Activated CD4-positive, alpha-beta T cell treated with anti-CD3 and anti-CD28 coated beads, Interleukin-2, amount 10 ng/mL, durations not matched to agents 7 days and 5 days (primary cell): ENCODE measurements around the gene PODXL2. TPM values are rescaled to one million over a fixed set of nuclear protein-coding genes. Genes with fewer than 3 reads are reported as not detected.
"Not testable (repeated sequence)": the region's sequence is repeated elsewhere in the genome, so short reads cannot be mapped to it uniquely, and the experiment has no call there.

Source experiments
- CTCF ChIA-PET: fragments of 350-600 bp; sonication (Branson Sonifier 250); formaldehyde crosslinking; loops from one replicate; lab custom pipeline; 2021; ENCODE audit warnings: antibody characterized with exemption; lab: Charles Lee
- POLR2A ChIA-PET: fragments of 350-600 bp; sonication (Branson Sonifier 250); formaldehyde crosslinking; loops from one replicate; lab custom pipeline; 2021; ENCODE audit warnings: antibody characterized with exemption; lab: Charles Lee
- DNase-seq: peaks from one replicate; pipeline ENCODE4 v3.0.0-alpha.2; 2020
- H3K27ac Mint-ChIP-seq: one replicate; pipeline ENCODE4 v1.8.0; 2021; ENCODE audit warnings: mild to moderate bottlenecking, moderate library complexity, mixed read lengths
- H3K27me3 Mint-ChIP-seq: one replicate; pipeline ENCODE4 v1.8.0; 2021; ENCODE audit warnings: mixed read lengths
- H3K36me3 Mint-ChIP-seq: one replicate; pipeline ENCODE4 v1.8.0; 2021; ENCODE audit warnings: low read depth, mixed read lengths
- H3K4me1 Mint-ChIP-seq: one replicate; pipeline ENCODE4 v1.8.0; 2021; ENCODE audit warnings: mixed read lengths
- H3K4me3 Mint-ChIP-seq: one replicate; pipeline ENCODE4 v1.8.0; 2021; ENCODE audit warnings: mild to moderate bottlenecking, moderate library complexity, mixed read lengths
- H3K9me3 Mint-ChIP-seq: one replicate; pipeline ENCODE4 v1.8.0; 2021; ENCODE audit warnings: mixed read lengths
- total RNA-seq, 2 experiments: library from RNA; stranded (reverse); gene quantifications; one replicate each; pipeline ENCODE4 v1.2.3, GENCODE V29; 2021

The PODXL2 gene
- total RNA-seq, 2 experiments from 2014 or later, result 2.7 to 2.9 TPM

DNA sequence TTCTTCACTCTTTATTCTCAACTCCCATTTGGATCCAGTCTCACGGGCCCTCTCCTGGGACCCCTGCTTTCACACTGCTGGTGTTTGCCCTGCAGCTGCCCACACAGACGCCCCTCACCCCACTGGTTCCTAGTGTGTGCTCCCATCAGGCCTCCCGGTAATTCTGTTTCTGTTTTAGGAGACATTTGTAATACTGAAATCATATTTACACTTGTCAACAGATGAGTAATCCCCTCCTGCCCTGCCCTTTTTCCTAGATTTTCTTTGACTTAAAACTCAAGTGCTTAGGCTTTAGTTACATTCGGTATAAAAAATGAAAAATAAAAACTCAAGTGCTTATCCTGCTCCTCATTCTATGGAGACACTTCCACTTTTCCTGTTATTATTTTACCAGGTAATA is 25.4 kb downstream of the PODXL2 start:
- DNase-seq, result no peak
- CTCF ChIA-PET, result no interaction called here
- H3K27ac Mint-ChIP-seq, result no peak overlapping the region
- no peaks in the 10 kb centered on the region for H3K4me1 Mint-ChIP-seq
- no peaks in the 10 kb centered on the region for H3K9me3 Mint-ChIP-seq
- H3K27me3 Mint-ChIP-seq, result peaks cover 9% of the 10 kb centered on the region
- H3K4me3 Mint-ChIP-seq, result no peak overlapping the region
- H3K36me3 Mint-ChIP-seq, result no peaks in the 10 kb centered on the region
- POLR2A ChIA-PET, result no interaction called here

DNA sequence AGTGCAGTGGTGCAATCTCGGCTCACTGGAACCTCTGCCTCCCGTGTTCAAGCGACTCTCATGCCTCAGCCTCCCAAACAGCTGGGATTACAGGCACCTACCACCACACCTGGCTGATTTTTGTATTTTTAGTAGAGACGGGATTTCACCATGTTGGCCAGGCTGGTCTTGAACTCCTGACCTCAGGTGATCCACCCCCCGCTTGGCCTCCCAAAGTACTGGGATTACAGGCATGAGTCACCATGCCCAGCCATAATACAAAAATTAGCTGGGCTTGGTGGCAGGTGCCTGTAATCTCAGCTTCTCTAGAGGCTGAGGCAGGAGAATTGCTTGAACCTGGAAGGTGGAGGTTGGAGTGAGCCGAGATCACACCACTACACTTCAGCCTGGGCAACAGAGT is 26.0 kb downstream of the PODXL2 start:
- H3K4me1 Mint-ChIP-seq, DNase-seq, H3K4me3 Mint-ChIP-seq, H3K9me3 Mint-ChIP-seq, POLR2A ChIA-PET, H3K36me3 Mint-ChIP-seq, H3K27me3 Mint-ChIP-seq, CTCF ChIA-PET, H3K27ac Mint-ChIP-seq: not testable (repeated sequence)

DNA sequence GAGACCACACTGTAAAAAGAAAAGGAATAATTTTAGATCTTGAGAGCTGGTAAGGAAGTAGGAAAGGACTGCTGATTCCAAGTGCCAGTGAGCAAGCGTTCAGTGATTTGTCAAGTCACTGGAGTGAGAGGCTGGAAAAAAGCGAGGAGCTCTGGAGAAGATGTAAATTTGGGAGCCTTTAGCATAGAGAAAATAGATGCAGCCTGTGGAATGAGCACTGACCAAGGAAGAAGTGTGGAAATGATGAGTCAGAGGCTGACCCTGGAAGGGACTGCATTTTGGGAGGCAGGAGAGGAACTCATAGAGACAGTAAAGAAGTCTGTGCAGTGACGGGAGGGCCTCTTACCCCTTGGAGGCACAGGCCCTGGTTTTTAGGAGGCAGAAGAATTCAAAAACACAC is 26.7 kb downstream of the PODXL2 start:
- no peak for DNase-seq
- ChIA-PET CTCF (no interaction called here), POLR2A (no interaction called here)
- no peaks in the 10 kb centered on the region for H3K36me3 Mint-ChIP-seq
- no peaks in the 10 kb centered on the region for H3K9me3 Mint-ChIP-seq
- H3K27me3 Mint-ChIP-seq, result peaks cover 9% of the 10 kb centered on the region
- H3K4me1 Mint-ChIP-seq, result no peaks in the 10 kb centered on the region
- no peak overlapping the region for H3K27ac Mint-ChIP-seq
- H3K4me3 Mint-ChIP-seq, result no peak overlapping the region

DNA sequence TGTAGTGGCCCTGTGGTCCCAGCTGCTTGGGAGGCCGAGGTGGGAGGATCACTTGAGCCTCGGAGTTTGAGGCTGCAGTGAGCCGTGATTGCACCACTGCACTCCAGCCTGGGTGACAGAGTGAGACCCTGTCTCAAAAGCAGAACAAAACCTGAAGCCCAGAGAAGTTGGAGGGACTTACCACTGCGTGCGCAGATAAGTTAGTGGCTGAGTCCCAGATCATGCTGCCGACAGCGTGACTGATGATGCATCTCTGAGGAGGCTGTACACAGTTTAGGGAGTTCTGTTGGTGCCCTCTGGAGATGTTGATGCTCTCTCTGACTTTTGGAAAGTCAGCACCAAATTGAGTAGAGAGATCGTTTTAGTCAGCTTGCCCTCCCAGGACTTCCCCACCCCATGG is 27.9 kb downstream of the PODXL2 start:
- H3K4me1 Mint-ChIP-seq, result no peaks in the 10 kb centered on the region

DNA sequence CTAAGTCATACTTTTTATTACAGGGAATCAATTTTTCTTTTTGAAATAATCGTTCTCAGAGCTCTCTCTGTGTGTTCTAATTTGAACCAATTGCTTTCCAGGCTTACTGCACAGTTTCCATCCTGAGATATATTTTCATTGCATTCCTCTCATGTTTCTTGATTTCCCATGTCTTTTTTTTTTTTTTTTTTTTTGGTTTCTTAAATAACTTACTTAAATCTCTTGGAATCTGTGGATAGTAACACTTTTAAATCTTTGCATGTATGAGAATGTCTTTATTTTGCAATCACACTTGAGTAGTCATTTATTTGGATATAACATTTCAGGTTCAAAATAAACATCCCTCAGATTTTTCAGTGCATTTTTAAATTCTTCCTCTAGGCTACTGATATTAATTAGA is 29.2 kb downstream of the PODXL2 start:
- Mint-ChIP-seq H3K36me3 (no peaks in the 10 kb centered on the region), H3K4me3 (no peak overlapping the region), H3K4me1 (no peaks in the 10 kb centered on the region), H3K9me3 (no peaks in the 10 kb centered on the region), H3K27me3 (peaks cover 9% of the 10 kb centered on the region), H3K27ac (no peak overlapping the region)
- ChIA-PET POLR2A (no interaction called here), CTCF (interaction anchor here (1.4 kb wide), 1 partner anchor 12 kb away, joined by 3 read pairs; no protein-coding TSS in a partner anchor)
- DNase-seq, result no peak

More for the DNA sequence above, 27.9 kb downstream of the PODXL2 start:
- Mint-ChIP-seq H3K27ac (no peak overlapping the region), H3K9me3 (no peaks in the 10 kb centered on the region), H3K36me3 (no peaks in the 10 kb centered on the region), H3K27me3 (peaks cover 9% of the 10 kb centered on the region), H3K4me3 (no peak overlapping the region)
- CTCF ChIA-PET, result no interaction called here
- POLR2A ChIA-PET, result no interaction called here
- no peak for DNase-seq

DNA sequence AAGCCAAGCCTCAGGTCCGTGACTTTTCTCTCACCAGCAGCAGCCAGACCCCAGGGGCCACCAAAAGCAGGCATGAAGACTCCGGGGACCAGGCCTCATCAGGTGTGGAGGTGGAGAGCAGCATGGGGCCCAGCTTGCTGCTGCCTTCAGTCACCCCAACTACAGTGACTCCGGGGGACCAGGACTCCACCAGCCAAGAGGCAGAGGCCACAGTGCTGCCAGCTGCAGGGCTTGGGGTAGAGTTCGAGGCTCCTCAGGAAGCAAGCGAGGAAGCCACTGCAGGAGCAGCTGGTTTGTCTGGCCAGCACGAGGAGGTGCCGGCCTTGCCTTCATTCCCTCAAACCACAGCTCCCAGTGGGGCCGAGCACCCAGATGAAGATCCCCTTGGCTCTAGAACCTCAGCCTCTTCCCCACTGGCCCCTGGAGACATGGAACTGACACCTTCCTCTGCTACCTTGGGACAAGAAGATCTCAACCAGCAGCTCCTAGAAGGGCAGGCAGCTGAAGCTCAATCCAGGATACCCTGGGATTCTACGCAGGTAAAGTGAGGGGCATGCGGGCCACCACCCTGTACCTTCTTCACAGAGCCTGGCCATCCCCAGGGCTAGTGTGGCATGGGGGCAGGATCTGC is 31.8 kb downstream of the PODXL2 start:
- Mint-ChIP-seq H3K4me1 (no peaks in the 10 kb centered on the region), H3K27ac (no peak overlapping the region), H3K36me3 (no peaks in the 10 kb centered on the region), H3K9me3 (no peaks in the 10 kb centered on the region), H3K4me3 (no peak overlapping the region), H3K27me3 (peaks cover 9% of the 10 kb centered on the region)
- DNase-seq, result no peak
- ChIA-PET CTCF (interaction anchor here (0.6 kb wide), 1 partner anchor 8 kb away, joined by 3 read pairs; no protein-coding TSS in a partner anchor), POLR2A (no interaction called here)

DNA sequence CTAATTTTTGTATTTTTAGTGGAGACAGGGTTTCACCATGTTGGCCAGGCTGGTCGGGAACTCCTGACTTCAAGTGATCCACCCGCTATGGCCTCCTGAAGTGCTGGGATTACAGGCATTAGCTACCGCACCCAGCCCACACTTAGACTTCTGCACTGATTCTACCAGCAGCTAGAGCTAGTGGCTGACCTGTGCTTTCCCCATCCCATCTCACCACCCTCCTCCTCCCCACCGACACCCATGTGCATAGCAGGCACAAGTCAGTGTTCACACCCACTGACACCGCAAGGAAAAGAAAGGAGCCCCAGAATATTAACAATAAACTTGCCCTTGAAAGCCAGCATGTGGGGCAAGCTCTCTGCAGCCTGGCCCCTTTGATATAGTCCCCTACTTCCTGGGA is 32.6 kb downstream of the PODXL2 start:
- no peaks in the 10 kb centered on the region for H3K9me3 Mint-ChIP-seq
- peaks cover 9% of the 10 kb centered on the region for H3K27me3 Mint-ChIP-seq
- DNase-seq, result no peak
- H3K4me1 Mint-ChIP-seq, result no peaks in the 10 kb centered on the region
- no peak overlapping the region for H3K27ac Mint-ChIP-seq
- CTCF ChIA-PET, result no interaction called here
- no peaks in the 10 kb centered on the region for H3K36me3 Mint-ChIP-seq
- POLR2A ChIA-PET, result no interaction called here
- no peak overlapping the region for H3K4me3 Mint-ChIP-seq

DNA sequence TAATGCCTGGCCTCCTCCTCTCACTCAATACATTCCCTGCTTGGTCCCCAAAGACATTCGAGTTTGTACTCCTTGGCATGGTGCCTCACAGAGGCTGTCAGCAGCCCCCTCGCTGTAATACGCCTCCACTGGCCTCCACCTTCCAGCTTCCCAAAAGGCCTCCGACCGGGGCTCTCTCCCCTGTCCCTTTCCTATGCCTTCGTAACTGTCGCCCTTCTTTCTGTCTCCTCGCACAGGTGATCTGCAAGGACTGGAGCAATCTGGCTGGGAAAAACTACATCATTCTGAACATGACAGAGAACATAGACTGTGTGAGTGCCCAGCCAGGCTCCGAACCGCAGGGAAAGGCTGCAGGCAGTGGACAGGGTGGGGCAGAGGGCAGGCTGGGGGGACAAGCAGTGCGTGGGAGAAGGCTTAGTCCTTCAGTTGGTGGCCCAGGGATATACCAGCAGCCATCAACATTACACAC is 33.0 kb downstream of the PODXL2 start:
- ChIA-PET CTCF (interaction anchor here (1.0 kb wide), 1 partner anchor 12 kb away, joined by 3 read pairs; no protein-coding TSS in a partner anchor), POLR2A (no interaction called here)
- H3K9me3 Mint-ChIP-seq, result no peaks in the 10 kb centered on the region
- H3K27ac Mint-ChIP-seq, result no peak overlapping the region
- H3K27me3 Mint-ChIP-seq, result peaks cover 9% of the 10 kb centered on the region
- H3K36me3 Mint-ChIP-seq, result no peaks in the 10 kb centered on the region
- DNase-seq, result no peak
- no peaks in the 10 kb centered on the region for H3K4me1 Mint-ChIP-seq
- no peak overlapping the region for H3K4me3 Mint-ChIP-seq

DNA sequence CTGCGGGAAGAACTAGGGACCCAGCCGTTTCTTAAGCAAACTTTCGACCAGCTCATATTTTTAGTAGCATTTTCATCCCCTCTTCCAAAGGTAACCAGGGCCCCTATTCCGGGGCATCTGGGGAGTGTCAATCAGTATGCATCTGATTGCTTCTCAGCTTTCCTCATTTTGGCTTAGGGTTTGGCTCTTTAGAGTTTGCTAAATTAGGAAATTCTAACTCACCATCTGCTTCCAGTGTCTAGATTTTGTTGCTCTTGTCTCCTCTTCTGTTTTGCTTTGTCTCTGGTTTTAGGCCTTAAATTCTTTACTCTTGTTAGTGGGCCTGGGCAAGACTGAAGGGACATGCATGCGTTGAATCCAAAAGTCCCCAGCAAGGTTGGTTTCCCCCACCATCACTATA is 34.2 kb downstream of the PODXL2 start:
- Mint-ChIP-seq H3K27ac (no peak overlapping the region), H3K4me3 (no peak overlapping the region), H3K36me3 (no peaks in the 10 kb centered on the region), H3K9me3 (no peaks in the 10 kb centered on the region), H3K4me1 (no peaks in the 10 kb centered on the region), H3K27me3 (peaks cover 6% of the 10 kb centered on the region)
- POLR2A ChIA-PET, result no interaction called here
- no peak for DNase-seq
- CTCF ChIA-PET, result interaction anchor here (1.0 to 1.5 kb wide), 3 partner anchors 10 to 13 kb away, joined by 3 read pairs; no protein-coding TSS in a partner anchor

DNA sequence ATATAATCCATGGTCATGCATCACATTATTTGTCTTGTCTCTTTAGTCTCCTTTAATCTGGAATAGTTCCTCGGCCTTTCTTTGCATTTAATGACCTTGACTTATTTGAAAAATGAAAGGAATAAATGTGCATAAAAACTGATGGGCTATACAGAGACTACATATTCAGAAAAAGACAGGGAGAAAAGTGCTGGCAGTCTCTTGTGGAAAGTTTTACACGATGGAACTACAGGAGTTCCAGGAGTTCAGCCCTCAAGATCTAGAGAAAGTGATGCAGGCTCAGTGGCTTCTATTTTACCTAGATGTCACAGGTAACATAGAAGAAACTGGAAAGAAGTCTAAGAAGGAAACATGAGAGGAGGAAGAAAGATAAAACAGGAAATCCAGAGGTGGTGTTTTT is 36.2 kb downstream of the PODXL2 start:
- no peak for DNase-seq
- Mint-ChIP-seq H3K9me3 (no peaks in the 10 kb centered on the region), H3K4me1 (no peaks in the 10 kb centered on the region), H3K36me3 (no peaks in the 10 kb centered on the region), H3K4me3 (no peak overlapping the region), H3K27ac (no peak overlapping the region), H3K27me3 (no peaks in the 10 kb centered on the region)
- ChIA-PET POLR2A (no interaction called here), CTCF (no interaction called here)

DNA sequence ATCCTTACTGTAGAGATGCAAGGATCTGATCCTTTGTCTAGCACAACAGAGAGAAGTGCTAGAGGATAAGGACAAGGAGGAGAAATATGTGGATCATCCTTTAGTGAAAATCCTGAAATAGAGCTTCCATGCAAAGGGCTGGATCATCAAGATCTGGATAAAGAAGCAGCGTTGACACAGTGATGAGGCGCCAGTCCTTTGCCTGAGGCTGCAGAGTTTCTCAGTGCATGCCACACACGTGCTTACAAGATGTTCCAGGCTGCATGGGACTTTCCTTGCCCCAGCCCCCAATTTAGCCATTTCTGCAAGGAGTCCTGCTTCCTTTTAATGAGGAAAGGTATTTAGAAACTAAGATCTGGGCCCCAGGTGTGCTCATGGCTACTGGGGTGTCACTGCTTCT is 36.6 kb downstream of the PODXL2 start:
- Mint-ChIP-seq H3K4me3 (no peak overlapping the region), H3K4me1 (no peaks in the 10 kb centered on the region), H3K27ac (no peak overlapping the region), H3K27me3 (no peaks in the 10 kb centered on the region), H3K36me3 (no peaks in the 10 kb centered on the region), H3K9me3 (no peaks in the 10 kb centered on the region)
- ChIA-PET POLR2A (no interaction called here), CTCF (no interaction called here)
- no peak for DNase-seq

DNA sequence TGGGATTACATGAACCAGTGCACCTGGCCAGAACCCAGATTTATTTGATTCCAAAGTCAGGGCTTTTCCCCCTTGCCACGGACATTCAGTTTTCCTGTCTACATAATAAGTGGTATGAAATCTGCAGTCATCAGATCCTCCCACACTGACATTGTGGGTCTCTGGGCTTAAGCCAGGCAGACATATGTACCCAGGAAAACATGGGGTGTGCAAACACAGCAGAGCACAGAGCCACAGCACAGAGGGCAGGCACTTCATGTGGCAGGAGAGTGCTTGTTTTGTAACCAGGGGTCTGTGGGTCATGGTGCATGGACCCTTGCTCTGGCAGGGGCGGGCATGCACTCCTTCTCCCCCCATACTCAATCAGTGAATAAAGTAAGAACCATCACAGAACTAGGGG is 37.7 kb downstream of the PODXL2 start:
- Mint-ChIP-seq H3K4me3 (no peak overlapping the region), H3K4me1 (peaks cover 8% of the 10 kb centered on the region), H3K36me3 (no peaks in the 10 kb centered on the region), H3K9me3 (no peaks in the 10 kb centered on the region), H3K27ac (no peak overlapping the region), H3K27me3 (no peaks in the 10 kb centered on the region)
- ChIA-PET CTCF (no interaction called here), POLR2A (no interaction called here)
- DNase-seq, result no peak

DNA sequence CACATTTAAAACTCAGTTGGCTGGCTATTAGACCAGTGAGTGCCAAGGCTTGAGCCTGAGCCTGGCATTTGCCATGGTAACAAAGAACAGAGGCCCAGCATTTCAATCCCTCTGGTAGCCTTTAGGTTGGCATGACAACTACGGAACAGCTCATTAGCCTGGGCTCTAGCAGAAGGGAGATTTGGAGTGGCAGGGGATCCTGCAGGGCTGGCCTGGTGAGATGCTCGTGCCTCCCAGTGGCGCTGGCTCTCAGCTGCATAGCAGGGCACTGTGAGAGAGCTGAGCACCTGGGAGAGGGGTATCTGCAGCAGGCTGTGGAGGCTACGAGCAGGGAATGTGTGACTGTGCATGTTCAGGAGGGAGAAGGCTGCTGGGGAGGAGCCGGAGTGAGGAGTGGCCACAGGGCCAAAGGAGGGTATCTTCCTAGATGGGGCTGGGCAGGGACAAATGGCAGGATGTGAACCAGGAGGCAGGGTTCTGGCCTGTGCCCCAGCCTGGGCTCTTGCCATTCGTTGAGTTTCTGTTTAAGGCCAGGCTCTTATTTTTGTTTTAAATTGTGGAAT is 38.2 kb downstream of the PODXL2 start:
- H3K4me3 Mint-ChIP-seq, result no peak overlapping the region
- H3K36me3 Mint-ChIP-seq, result no peaks in the 10 kb centered on the region
- ChIA-PET CTCF (no interaction called here), POLR2A (no interaction called here)
- H3K9me3 Mint-ChIP-seq, result no peaks in the 10 kb centered on the region
- no peak overlapping the region for H3K27ac Mint-ChIP-seq
- H3K27me3 Mint-ChIP-seq, result no peaks in the 10 kb centered on the region
- H3K4me1 Mint-ChIP-seq, result peaks cover 8% of the 10 kb centered on the region
- DNase-seq, result no peak

DNA sequence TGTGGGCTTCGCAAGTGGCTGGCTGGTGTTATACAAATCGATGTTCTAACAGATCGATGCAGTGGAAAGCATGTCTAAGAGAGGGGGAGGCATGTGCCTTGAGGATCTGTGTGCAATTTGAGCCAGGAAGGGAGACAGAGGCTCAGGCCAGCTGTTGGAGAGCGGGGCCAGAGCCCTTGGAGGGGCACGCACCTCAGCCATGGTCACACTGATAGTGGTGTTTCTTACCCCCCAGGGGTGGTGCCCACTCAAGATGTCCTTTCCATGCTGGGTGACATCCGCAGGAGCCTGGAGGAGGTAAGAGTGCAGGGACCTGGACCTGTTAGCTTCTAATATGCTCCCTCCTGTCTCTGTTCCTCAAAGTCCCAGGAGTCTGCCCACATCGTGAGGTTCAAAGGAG is 39.9 kb downstream of the PODXL2 start:
- H3K4me1 Mint-ChIP-seq, result peaks cover 12% of the 10 kb centered on the region
- H3K27me3 Mint-ChIP-seq, result no peaks in the 10 kb centered on the region
- H3K36me3 Mint-ChIP-seq, result no peaks in the 10 kb centered on the region
- no peak for DNase-seq
- ChIA-PET POLR2A (no interaction called here), CTCF (no interaction called here)
- no peak overlapping the region for H3K4me3 Mint-ChIP-seq
- H3K9me3 Mint-ChIP-seq, result no peaks in the 10 kb centered on the region
- no peak overlapping the region for H3K27ac Mint-ChIP-seq
